Endothelial cell of umbilical vein (primary cell): ENCODE measurements around the gene BBX. TPM values are rescaled to one million over a fixed set of nuclear protein-coding genes. Genes with fewer than 3 reads are reported as not detected.

Source experiments
- BruUV-seq: library from RNA; stranded (reverse); fragments of 400-500 nt; replicated peaks from 2 replicates; lab custom pipeline; 2021; lab: Mats Ljungman, UMichigan
- CTCF ChIA-PET: fragments of 300-600, 350-600 bp; sonication (Branson Sonifier 250); formaldehyde crosslinking; loops from one replicate; lab custom pipeline; 2021; ENCODE audit warnings: antibody characterized with exemption, inconsistent platforms; lab: Charles Lee
- POLR2A ChIA-PET: fragments of 300-600, 350-600 bp; sonication (Branson Sonifier 250); formaldehyde crosslinking; loops from one replicate; lab custom pipeline; 2021; ENCODE audit warnings: antibody characterized with exemption, inconsistent platforms; lab: Charles Lee
- DNase-seq: peaks from one replicate; pipeline ENCODE4 v3.0.0-alpha.2; 2011; ENCODE audit warnings: low read depth, low spot score
- FAIRE-seq: peaks from 2 replicates; lab custom pipeline; 2011; peaks lifted over from hg19 to GRCh38; lab: Jason Lieb, UNC
- H2AFZ ChIP-seq: 2 replicates; pipeline ENCODE4 v1.6.0; 2012; ENCODE audit warnings: low read depth, low read length, control low read depth, inconsistent platforms
- H3K27ac ChIP-seq: 2 replicates; pipeline ENCODE4 v1.5.1; 2011; ENCODE audit warnings: low read depth, mild to moderate bottlenecking, control low read depth, low read length, moderate library complexity; ENCODE audit not compliant: insufficient read depth
- H3K27me3 ChIP-seq, 2 experiments: 2 replicates each; pipeline versions ENCODE4 v1.6.0 to v1.6.1; 2011; ENCODE audit warnings: low read length in 2 of 2, mixed read lengths in 1 of 2; ENCODE audit not compliant: control insufficient read depth in 2 of 2, insufficient read depth in 2 of 2
- H3K36me3 ChIP-seq, 2 experiments: 2 replicates in 1 of 2; 3 replicates in 1 of 2; pipeline ENCODE4 v1.5.1; 2011; ENCODE audit warnings: low read length in 2 of 2, mild to moderate bottlenecking in 1 of 2, moderate library complexity in 1 of 2; ENCODE audit not compliant: control insufficient read depth in 2 of 2, insufficient read depth in 2 of 2; ENCODE audit errors: extremely low read depth in 1 of 2
- H3K4me1 ChIP-seq: 3 replicates; pipeline ENCODE4 v1.5.1; 2011; ENCODE audit warnings: mild to moderate bottlenecking, low read length; ENCODE audit not compliant: control insufficient read depth, insufficient read depth; ENCODE audit errors: extremely low read depth
- H3K4me2 ChIP-seq: 2 replicates; pipeline ENCODE4 v1.6.1; 2011; ENCODE audit warnings: low read length, control low read depth, mixed read lengths; ENCODE audit not compliant: insufficient read depth
- H3K4me3 ChIP-seq, 3 experiments: fragments of 200-600 bp in 1 of 3; sonication (generic), shearing (Covaris generic) in 1 of 3; replicated peaks in 1 of 3; 2 replicates each; pipeline ENCODE4 v1.5.1; 2011 to 2016; ENCODE audit warnings: control low read depth in 3 of 3, low read length in 3 of 3, mild to moderate bottlenecking in 2 of 3, inconsistent platforms in 1 of 3, low read depth in 1 of 3, moderate library complexity in 1 of 3; ENCODE audit not compliant: insufficient read depth in 1 of 3
- H3K79me2 ChIP-seq: 2 replicates; pipeline ENCODE4 v1.6.0; 2012; ENCODE audit warnings: low read length, inconsistent platforms; ENCODE audit not compliant: control insufficient read depth, insufficient read depth
- H3K9ac ChIP-seq: replicated peaks from 2 replicates; pipeline ENCODE3; 2011; ENCODE audit warnings: low read length, control low read depth; ENCODE audit not compliant: insufficient read depth; ENCODE audit errors: extremely low read depth
- H3K9me1 ChIP-seq: replicated peaks from 3 replicates; pipeline ENCODE4 v1.6.0; 2011; ENCODE audit warnings: mild to moderate bottlenecking, low read length; ENCODE audit not compliant: control insufficient read depth, insufficient read depth; ENCODE audit errors: extremely low read depth
- H3K9me3 ChIP-seq: replicated peaks from 2 replicates; pipeline ENCODE4 v1.5.1; 2012; ENCODE audit warnings: low read length, inconsistent platforms; ENCODE audit not compliant: control insufficient read depth, insufficient read depth
- H4K20me1 ChIP-seq: replicated peaks from 2 replicates; pipeline ENCODE3; 2011; ENCODE audit warnings: mild to moderate bottlenecking, low read length; ENCODE audit not compliant: control insufficient read depth, insufficient read depth; ENCODE audit errors: extremely low read depth
- CTCF ChIP-seq, 2 donors: IDR thresholded peaks; 1 replicate in 1 of 2; 2 replicates in 1 of 2; pipeline ENCODE4 v1.5.1; 2011; ENCODE audit warnings: low read length in 2 of 2, mild to moderate bottlenecking in 2 of 2, moderate library complexity in 2 of 2, control low read depth in 1 of 2, inconsistent platforms in 1 of 2, low read depth in 1 of 2; ENCODE audit not compliant: insufficient read depth in 1 of 2; ENCODE audit errors: extremely low read depth in 1 of 2
- EZH2 ChIP-seq: IDR thresholded peaks from 2 replicates; pipeline ENCODE4 v1.6.1; 2012; ENCODE audit warnings: borderline replicate concordance, low read depth, mild to moderate bottlenecking, moderate library complexity, low read length, inconsistent platforms; ENCODE audit not compliant: severe bottlenecking
- GATA2 ChIP-seq: IDR thresholded peaks from 2 replicates; pipeline ENCODE4 v1.7.0; 2011; ENCODE audit warnings: low read depth, mild to moderate bottlenecking, moderate library complexity, mixed read lengths, low read length; ENCODE audit not compliant: insufficient read length, insufficient read depth
- JUN ChIP-seq: IDR thresholded peaks from 2 replicates; pipeline ENCODE4 v1.6.1; 2011; ENCODE audit warnings: borderline replicate concordance, low read depth; ENCODE audit not compliant: insufficient read length, insufficient read depth
- MAX ChIP-seq: IDR thresholded peaks from 2 replicates; pipeline ENCODE4 v1.6.1; 2011; ENCODE audit not compliant: insufficient read depth, insufficient read length
- MYC ChIP-seq: IDR thresholded peaks from one replicate; pipeline ENCODE4 v1.6.1; 2011; ENCODE audit warnings: mild to moderate bottlenecking, low read depth, low read length
- POLR2A ChIP-seq: IDR thresholded peaks from 2 replicates; pipeline ENCODE4 v1.6.1; 2012; ENCODE audit warnings: low read depth, mild to moderate bottlenecking, control low read depth, low read length
- POLR2AphosphoS5 ChIP-seq: IDR thresholded peaks from 2 replicates; pipeline ENCODE4 v1.6.1; 2012; ENCODE audit warnings: low read depth, mild to moderate bottlenecking, control low read depth, low read length, moderate library complexity; ENCODE audit not compliant: insufficient read depth
- dilution Hi-C: fragments of 300-500 bp; cut with MboI; formaldehyde crosslinking; loops from one replicate; pipeline ENCODE4 v1.15.0; 2019; ENCODE audit warnings: low sequenced_read_pairs; ENCODE audit not compliant: extremely low pct_ligation_motif_present
- intact Hi-C: fragments of 100-400 bp; cut with micrococcal nuclease; formaldehyde crosslinking; loops from one replicate; pipeline ENCODE4 v1.10.0; 2022
- polyA plus RNA-seq, 4 experiments: library from polyadenylated mRNA; depleted of rRNA in 3 of 4; stranded (reverse) in 3 of 4; unstranded in 1 of 4; fragments of >200 nt; gene quantifications; 2 replicates each; pipeline versions ENCODE4 v1.2.1 to v1.2.3, GENCODE V29; 2011 to 2012; ENCODE audit warnings: missing spikeins in 1 of 4
- total RNA-seq: library from RNA; stranded (reverse); gene quantifications from 2 replicates; pipeline ENCODE4 v1.2.3, GENCODE V29; 2021

Gene BBX
- total and polyA plus RNA-seq, 2 donors (not counting 3 experiments of a cell fraction or from before 2014, with no cell fraction given): 21.4 to 43.4 TPM

GRCh38 chr3:107810171-107811071 is 287.7 kb downstream of the BBX start:
- dilution Hi-C loops: no loop called here
- no peaks in the 10 kb centered on the region for H3K79me2 ChIP-seq
- H2AFZ ChIP-seq: no peak overlapping the region
- no peak overlapping the region for H3K4me3 ChIP-seq
- H3K9me3 ChIP-seq: no peaks in the 10 kb centered on the region
- H3K9me1 ChIP-seq: no peaks in the 10 kb centered on the region
- H3K4me2 ChIP-seq: no peak overlapping the region
- H3K9ac ChIP-seq: no peak overlapping the region
- BruUV-seq: no TSS peak
- TF ChIP-seq GATA2 (no peak), POLR2AphosphoS5 (no peak), JUN (no peak), MAX (no peak), POLR2A (no peak), EZH2 (no peak), MYC (no peak), CTCF (IDR thresholded peaks at IDR 0.05; ENCODE audit: extremely low read depth in 1 of 2, insufficient read depth in 1 of 2, low read depth in 1 of 2, low read length in 2 of 2) (no peak)
- ChIA-PET CTCF (interaction anchor here (1.0 to 1.9 kb wide), 2 partner anchors 11 to 236 kb away, joined by 3 to 4 read pairs; no protein-coding TSS in a partner anchor), POLR2A (interaction anchor here (0.6 to 0.7 kb wide), 2 partner anchors 188 to 567 kb away, joined by 3 read pairs; no protein-coding TSS in a partner anchor)
- intact Hi-C loops: no loop called here
- DNase-seq (no peak), FAIRE-seq (no peak)
- H3K27me3 ChIP-seq: no peaks in the 10 kb centered on the region
- H3K36me3 ChIP-seq: peaks cover 1 to 5% of the 10 kb centered on the region in 2 experiments
- H3K4me1 ChIP-seq: no peaks in the 10 kb centered on the region
- no peak overlapping the region for H3K27ac ChIP-seq
- H4K20me1 ChIP-seq: no peaks in the 10 kb centered on the region
